ENCODE results near the gene PAK5.

The PAK5 gene

GRCh38 chr20:9831032-9831431, 7.8 kb downstream of the PAK5 start:
- Histone ChIP-seq H3K9me3 (replicated peaks; ENCODE audit: insufficient read depth, low read length) (no peaks in the 10 kb centered on the region), H3F3A (ENCODE audit: insufficient read depth, low read length) (no peaks in the 10 kb centered on the region), H3K27ac (ENCODE audit: low read length) (no peak overlapping the region), H3K4me3 (ENCODE audit: low read length) (no peak overlapping the region), H2AFZ (ENCODE audit: low read length) (no peak overlapping the region), H3K36me3 (replicated peaks; ENCODE audit: insufficient read depth, low read length) (no peaks in the 10 kb centered on the region), H3K9me2 (replicated peaks; ENCODE audit: insufficient read depth, low read length) (no peaks in the 10 kb centered on the region), H3K27me3 (replicated peaks; ENCODE audit: insufficient read depth, low read length) (no peaks in the 10 kb centered on the region), H3K9ac (ENCODE audit: low read length) (no peak overlapping the region), H4K20me1 (ENCODE audit: insufficient read depth, low read length) (no peaks in the 10 kb centered on the region), H3K4me2 (ENCODE audit: low read depth, low read length) (no peak overlapping the region), H3K4me1 (ENCODE audit: low read length) (no peaks in the 10 kb centered on the region), H3K79me2 (ENCODE audit: low read length) (no peaks in the 10 kb centered on the region)
- DNase-seq: no peak
- TF ChIP-seq EZH2 (optimal IDR thresholded peaks at IDR 0.05; ENCODE audit: low read depth, low read length) (no peak), EZH2phosphoT487 (IDR thresholded peaks at IDR 0.05; ENCODE audit: low read length) (no peak), CTCF (IDR thresholded peaks at IDR 0.05; ENCODE audit: low read length) (no peak)

GRCh38 chr20:9829835-9830234, 9.0 kb downstream of the PAK5 start:
- H3F3A ChIP-seq (ENCODE audit: insufficient read depth, low read length): no peaks in the 10 kb centered on the region
- H3K36me3 ChIP-seq (replicated peaks; ENCODE audit: insufficient read depth, low read length): no peaks in the 10 kb centered on the region
- no peak overlapping the region for H3K27ac ChIP-seq (ENCODE audit: low read length)
- H3K4me1 ChIP-seq (ENCODE audit: low read length): no peaks in the 10 kb centered on the region
- H3K4me2 ChIP-seq (ENCODE audit: low read depth, low read length): no peak overlapping the region
- H3K27me3 ChIP-seq (replicated peaks; ENCODE audit: insufficient read depth, low read length): no peaks in the 10 kb centered on the region
- no peak overlapping the region for H2AFZ ChIP-seq (ENCODE audit: low read length)
- no peaks in the 10 kb centered on the region for H4K20me1 ChIP-seq (ENCODE audit: insufficient read depth, low read length)
- TF ChIP-seq EZH2 (optimal IDR thresholded peaks at IDR 0.05; ENCODE audit: low read depth, low read length): no peak
- no peak for TF ChIP-seq CTCF (IDR thresholded peaks at IDR 0.05; ENCODE audit: low read length)
- no peak for TF ChIP-seq EZH2phosphoT487 (IDR thresholded peaks at IDR 0.05; ENCODE audit: low read length)
- no peaks in the 10 kb centered on the region for H3K9me3 ChIP-seq (replicated peaks; ENCODE audit: insufficient read depth, low read length)
- no peaks in the 10 kb centered on the region for H3K9me2 ChIP-seq (replicated peaks; ENCODE audit: insufficient read depth, low read length)
- H3K79me2 ChIP-seq (ENCODE audit: low read length): no peaks in the 10 kb centered on the region
- no peak for DNase-seq
- H3K4me3 ChIP-seq (ENCODE audit: low read length): no peak overlapping the region
- no peak overlapping the region for H3K9ac ChIP-seq (ENCODE audit: low read length)

DNA sequence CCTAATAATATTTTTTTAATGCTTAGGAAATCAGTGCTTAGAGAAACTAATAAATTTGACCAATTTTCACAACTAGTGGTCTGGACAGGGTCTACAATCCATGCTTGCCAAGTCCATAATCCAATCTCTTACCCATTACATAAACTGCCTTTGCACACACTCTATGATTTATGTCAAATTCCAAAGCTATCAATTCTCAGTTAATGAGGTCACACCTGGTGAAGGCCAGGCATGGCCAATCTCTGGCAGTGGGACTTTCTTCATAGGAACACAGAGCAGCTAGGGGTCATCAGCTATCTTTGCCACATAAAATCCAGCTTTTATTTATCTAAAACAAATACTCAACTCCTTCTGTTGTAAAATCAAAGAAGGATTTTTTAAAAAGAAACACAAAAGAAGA, 21.2 kb downstream of the PAK5 start:
- Histone ChIP-seq H2AFZ (ENCODE audit: low read length) (no peak overlapping the region), H3K27ac (ENCODE audit: low read length) (no peak overlapping the region), H3K4me1 (ENCODE audit: low read length) (no peaks in the 10 kb centered on the region), H3F3A (ENCODE audit: insufficient read depth, low read length) (no peaks in the 10 kb centered on the region), H3K36me3 (replicated peaks; ENCODE audit: insufficient read depth, low read length) (no peaks in the 10 kb centered on the region), H3K79me2 (ENCODE audit: low read length) (no peaks in the 10 kb centered on the region), H4K20me1 (ENCODE audit: insufficient read depth, low read length) (no peaks in the 10 kb centered on the region), H3K4me3 (ENCODE audit: low read length) (no peak overlapping the region), H3K9me2 (replicated peaks; ENCODE audit: insufficient read depth, low read length) (no peaks in the 10 kb centered on the region), H3K27me3 (replicated peaks; ENCODE audit: insufficient read depth, low read length) (no peaks in the 10 kb centered on the region), H3K4me2 (ENCODE audit: low read depth, low read length) (no peak overlapping the region), H3K9me3 (replicated peaks; ENCODE audit: insufficient read depth, low read length) (no peaks in the 10 kb centered on the region), H3K9ac (ENCODE audit: low read length) (no peak overlapping the region)
- no peak for DNase-seq
- no peak for TF ChIP-seq EZH2phosphoT487 (IDR thresholded peaks at IDR 0.05; ENCODE audit: low read length)
- TF ChIP-seq CTCF (IDR thresholded peaks at IDR 0.05; ENCODE audit: low read length): no peak
- TF ChIP-seq EZH2 (optimal IDR thresholded peaks at IDR 0.05; ENCODE audit: low read depth, low read length): no peak
